Coronary artery (tissue), 2 donors: Measurements from ENCODE around the gene CLHC1.

Source experiments
- DNase-seq: peaks from one replicate; pipeline ENCODE4 v3.0.0-alpha.2; 2017; ENCODE audit warnings: low spot score
- H3K27ac ChIP-seq, 2 donors: fragments of 200-600 bp; sonication (generic); one replicate each; pipeline ENCODE4 v1.5.1; 2016 to 2019
- H3K4me3 ChIP-seq: fragments of 200-600 bp; sonication (generic); 2 replicates; pipeline ENCODE4 v1.5.1; 2016; ENCODE audit warnings: mild to moderate bottlenecking, moderate library complexity
- TF ChIP-seq, protein P1 (sequence below): fragments of 200-600 bp; sonication (generic); IDR thresholded peaks from one replicate; pipeline ENCODE4 v1.5.1; 2019; ENCODE audit warnings: antibody characterized with exemption

Gene CLHC1

DNA sequence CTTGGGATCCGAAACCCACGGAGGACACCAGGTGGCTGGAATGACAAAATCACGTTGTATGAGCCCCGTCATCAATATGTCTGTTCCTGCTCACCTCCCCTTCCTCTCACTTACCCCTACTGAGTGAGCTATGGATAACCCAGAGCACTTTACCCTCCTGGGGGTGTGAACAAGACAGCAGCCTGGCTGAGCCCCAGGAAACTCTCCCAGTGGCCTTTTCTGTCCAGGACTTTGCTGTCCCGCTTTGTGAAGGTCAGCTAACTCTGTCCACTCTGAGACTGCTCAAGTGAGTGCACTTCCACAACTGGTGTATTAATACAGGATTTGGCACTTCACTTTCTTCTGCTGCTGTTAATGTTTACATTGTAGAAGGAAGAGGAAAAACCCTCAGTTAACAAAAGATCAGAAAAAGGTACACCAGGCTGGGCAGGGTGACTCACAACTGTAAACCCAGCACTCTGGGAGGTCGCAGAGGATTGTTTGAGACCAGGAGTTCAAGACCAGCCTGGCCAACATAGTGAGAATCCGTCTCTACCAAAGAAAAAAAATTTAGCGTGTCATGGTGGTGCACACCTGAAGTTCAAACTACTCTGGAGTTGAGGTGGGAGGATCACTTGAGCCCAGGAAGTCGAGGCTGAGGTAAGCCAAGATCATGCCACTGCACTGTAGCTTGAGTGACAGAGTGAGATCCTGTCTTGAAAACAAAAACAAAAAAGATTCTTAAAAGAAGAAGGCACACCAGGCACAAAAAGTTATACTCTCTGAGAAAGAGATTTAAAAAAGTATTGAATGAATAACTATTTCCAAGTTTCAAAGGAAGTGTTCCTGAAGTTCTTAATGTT, 90.3 kb downstream of the CLHC1 start:
- Histone ChIP-seq H3K4me3 (no peak overlapping the region), H3K27ac (no peak overlapping the region)
- no peak for DNase-seq

DNA sequence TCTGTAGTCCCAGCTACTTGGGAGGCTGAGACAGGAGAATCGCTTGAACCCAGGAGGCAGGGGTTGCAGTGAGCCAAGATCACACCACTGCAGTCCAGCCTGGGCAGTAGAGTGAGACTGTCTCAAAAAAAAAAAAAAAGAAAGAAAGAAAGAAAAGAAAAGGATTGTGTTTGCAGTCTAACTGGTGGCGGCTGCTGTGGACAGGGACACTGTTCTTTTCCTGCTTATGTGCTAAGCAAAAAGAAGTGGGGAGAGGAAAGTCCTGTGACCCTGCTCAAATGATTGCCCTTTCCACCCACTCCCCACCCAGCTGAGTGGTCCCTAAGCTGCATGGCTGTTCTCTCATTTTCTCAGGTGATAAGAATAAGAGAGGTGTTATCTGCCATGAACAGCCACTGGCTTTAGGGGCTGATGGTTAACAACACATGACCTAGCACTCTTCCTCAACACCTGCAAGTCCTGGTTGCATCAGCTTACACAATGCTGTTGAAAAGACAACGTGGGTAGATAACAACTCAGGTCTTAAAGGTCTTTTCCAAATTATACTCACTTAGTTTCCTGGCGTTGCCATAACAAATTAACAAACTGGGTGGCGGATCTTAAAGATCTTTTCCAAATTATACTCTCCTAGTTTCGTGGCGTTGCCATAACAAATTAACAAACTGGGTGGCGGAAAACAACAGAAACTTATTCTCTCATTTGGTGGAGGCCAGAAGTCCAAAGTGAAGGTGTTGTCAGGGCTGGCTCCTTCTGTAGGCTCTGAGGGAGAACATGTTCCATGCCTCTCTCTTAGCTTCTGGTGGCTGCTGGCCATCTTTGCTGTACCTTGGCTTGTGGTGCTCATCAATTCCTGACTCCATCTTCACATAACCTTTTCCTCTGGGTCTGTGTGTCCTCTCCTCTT, 91.5 kb downstream of the CLHC1 start:
- no peak for DNase-seq
- TF ChIP-seq, protein P1, sequence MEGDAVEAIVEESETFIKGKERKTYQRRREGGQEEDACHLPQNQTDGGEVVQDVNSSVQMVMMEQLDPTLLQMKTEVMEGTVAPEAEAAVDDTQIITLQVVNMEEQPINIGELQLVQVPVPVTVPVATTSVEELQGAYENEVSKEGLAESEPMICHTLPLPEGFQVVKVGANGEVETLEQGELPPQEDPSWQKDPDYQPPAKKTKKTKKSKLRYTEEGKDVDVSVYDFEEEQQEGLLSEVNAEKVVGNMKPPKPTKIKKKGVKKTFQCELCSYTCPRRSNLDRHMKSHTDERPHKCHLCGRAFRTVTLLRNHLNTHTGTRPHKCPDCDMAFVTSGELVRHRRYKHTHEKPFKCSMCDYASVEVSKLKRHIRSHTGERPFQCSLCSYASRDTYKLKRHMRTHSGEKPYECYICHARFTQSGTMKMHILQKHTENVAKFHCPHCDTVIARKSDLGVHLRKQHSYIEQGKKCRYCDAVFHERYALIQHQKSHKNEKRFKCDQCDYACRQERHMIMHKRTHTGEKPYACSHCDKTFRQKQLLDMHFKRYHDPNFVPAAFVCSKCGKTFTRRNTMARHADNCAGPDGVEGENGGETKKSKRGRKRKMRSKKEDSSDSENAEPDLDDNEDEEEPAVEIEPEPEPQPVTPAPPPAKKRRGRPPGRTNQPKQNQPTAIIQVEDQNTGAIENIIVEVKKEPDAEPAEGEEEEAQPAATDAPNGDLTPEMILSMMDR: no peak
- Histone ChIP-seq H3K27ac (no peak overlapping the region), H3K4me3 (no peak overlapping the region)

More for the DNA sequence above, 90.3 kb downstream of the CLHC1 start:
- TF ChIP-seq, protein P1: no peak

DNA sequence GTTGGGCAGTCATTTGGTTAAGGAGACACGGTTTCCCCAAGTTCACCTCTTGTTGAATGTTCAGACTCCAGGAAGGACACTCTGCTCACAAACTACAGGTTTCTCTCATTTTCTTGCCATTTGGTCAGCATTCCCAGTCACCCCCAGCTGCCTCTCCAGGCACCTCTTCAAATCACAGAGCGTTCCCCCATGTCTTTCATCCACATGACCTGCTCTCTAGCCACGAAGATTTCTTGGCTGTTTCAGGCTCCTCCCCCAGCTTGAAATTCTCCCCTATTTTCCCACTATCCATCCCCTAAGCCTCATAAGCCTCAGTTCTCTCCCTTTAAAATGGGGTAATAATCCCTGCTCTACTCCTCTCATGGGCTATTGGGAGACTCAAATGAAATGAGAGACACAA, 92.8 kb downstream of the CLHC1 start:
- DNase-seq: no peak
- H3K27ac ChIP-seq: no peak overlapping the region
- no peak overlapping the region for H3K4me3 ChIP-seq
- TF ChIP-seq, protein P1: no peak

DNA sequence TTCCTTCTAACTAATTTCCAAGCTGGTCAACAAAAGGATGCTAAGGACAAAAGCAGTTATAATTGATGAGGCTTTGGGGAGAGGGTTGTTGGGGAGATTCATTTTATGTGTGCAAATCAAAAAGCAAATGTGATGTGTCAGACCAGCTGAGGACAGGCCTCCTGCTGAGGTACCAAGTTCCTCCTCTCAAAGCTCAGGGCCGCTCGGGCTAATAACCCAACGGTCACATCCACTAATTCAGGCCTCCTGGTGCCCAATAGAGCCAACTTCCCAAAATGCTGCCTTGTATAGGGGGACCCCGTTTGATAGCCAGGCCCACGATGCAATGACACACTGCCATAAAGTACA, 93.2 kb downstream of the CLHC1 start:
- TF ChIP-seq, protein P1: no peak
- H3K4me3 ChIP-seq: no peak overlapping the region
- no peak overlapping the region for H3K27ac ChIP-seq
- DNase-seq: no peak

DNA sequence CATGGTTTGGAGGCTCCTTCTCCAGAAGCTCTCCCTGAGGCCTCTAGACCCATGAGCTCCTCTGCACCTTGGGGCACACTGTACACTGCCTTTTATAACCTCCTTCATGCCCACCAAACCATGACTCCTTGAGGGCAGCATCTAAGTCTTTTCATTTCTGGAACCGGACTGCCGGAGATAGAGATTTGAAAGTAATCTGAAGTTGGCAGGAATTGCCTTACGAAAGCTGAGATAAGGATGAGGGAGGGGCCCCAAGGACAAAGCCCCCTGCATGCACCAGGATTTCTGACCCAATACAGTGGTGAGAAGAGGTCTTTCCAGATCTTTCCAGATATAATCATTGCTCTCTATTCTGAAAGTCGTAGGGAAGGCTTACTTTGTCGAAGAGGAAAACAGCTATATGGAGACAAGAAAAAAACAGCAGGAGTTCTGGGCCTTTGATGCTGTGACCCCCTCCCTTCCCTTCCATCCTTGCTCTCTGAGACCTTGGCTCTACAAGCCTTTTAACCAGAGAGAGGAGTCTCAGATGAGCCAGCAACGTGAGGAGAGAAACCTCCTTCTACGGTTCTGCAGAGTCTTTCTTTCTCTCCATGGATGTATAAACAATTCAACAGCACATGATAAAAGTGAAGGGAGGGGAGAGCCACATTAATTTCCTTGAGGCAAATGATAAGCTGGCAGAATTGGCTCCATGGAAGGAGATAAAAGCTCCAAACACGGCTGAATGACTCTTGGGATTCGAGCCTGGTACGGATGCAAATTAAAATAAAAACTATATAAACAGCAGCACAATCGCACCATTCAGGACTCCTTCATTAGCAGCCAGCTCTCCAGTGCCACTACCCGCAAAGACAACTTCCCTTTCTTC, 93.8 kb downstream of the CLHC1 start:
- DNase-seq: no peak
- no peak overlapping the region for H3K27ac ChIP-seq
- H3K4me3 ChIP-seq: no peak overlapping the region
- TF ChIP-seq, protein P1: no peak

DNA sequence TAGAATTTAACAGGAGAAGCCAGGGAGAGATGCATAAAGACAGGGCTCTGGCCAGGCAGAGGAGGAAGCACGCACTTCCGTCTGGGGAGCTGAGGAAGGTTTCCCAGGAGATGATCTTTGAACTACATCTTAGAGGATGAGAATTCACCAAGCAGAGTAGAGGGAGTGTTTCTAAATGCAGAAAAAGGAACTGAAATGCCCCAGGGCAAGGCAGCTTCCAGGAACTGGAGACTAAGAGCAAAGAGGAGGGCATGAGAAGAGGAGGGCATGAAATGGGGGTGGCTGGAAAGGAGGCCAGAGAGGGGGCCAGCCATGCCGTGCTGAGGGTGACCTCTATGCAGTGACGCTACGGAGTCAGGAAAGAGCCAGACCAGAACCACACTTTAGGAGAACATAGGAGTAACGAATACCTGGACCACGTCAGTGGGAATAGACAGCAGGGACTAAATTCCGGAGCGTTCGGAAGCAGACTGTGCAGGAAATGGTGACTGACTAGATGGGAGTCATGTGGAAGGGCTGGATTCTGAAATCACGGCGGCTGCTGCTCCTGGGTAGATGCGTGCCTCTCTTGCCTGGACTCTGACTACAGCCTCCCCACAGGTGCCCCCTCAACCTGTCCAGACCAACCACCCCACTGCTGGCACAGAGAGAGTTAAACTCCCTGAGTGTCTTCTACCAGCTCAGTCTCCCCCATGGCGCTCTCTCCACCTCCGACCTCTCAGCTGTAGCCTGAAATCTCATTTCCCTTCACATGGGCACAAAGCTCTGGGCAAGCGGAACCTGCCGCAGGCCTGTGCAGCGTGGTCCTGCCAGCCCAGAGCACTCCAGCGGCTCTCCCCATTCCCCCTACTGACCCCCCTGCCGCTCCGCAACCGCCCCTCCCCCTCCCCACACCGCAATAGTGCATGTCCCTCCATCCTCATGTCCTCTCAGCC, 94.8 kb downstream of the CLHC1 start:
- Histone ChIP-seq H3K4me3 (no peak overlapping the region), H3K27ac (peak overlapping the region in 1 of 2 donors; percentile 67)

More for the DNA sequence above, 94.8 kb downstream of the CLHC1 start:
- TF ChIP-seq, protein P1: no peak
- no peak for DNase-seq
